EH (cell line): ENCODE data around the gene CTSL.
"Not testable (repeated sequence)": the region's sequence is repeated elsewhere in the genome, so short reads cannot be mapped to it uniquely, and the experiment has no call there.

Experiments
- DNase-seq: peaks from one replicate; pipeline ENCODE4 v3.0.0-alpha.2; 2015; ENCODE audit warnings: low read depth

The CTSL gene

DNA sequence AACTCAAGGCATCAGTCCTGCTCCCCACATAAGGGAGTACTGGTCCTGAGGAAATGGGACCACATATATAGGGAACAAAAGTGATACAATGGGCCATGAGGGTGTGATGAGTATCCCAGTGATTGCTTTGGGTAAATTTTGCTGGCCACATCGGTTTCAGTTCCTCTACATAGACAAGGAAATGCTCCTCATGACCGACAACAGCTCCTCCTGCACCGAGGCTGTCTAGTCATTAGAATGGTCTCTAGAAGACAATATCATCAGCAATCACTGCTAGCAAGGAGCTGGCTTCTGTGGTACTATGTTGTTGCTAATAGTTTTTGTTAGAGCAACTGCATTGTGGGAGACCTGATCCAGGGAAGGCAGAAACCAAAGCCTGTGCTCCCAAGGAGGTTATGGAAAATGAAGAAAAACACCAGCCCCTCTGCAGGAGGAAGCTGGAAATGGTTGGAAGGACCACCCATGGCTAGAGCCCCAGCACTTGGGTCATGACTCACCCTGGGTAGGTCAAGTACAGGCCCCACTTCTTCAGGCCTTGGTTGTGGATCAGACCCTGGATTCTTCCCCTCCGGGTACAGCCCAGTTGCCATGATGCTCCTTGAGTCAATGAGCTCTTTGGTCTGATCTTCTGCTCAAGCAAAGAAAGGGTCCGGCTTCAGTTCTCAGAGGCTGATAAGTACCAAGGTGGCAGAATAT lies 3.4 kb upstream of the CTSL start:
- no peak for DNase-seq

DNA sequence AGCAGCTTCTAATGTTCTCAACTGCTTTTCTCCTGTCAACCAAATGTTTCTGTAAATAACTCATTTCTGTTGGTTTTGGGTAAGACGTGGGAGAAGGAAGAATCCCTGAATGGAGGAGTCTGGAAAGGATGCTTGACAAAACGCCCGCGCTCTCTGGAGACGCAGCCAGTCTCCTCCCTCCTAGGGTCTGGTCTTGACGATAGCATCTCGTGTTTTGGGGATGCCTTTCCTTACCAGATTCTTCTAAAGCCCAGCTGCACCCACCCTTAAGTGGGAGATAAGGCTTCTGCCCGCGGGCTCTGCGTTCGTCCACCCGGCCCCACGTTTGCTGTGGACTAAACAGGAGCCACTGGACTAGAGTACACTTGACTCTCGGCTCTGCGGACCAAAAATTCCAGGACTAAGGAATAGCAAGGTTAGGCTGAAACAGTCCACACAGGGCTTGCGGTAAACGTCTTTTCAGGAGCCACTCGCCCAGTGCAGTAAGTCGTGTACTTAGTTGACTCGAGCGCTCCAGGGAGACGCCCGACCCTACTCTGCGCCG lies 491 bp upstream of the CTSL start:
- peak; percentile 39 for DNase-seq

DNA sequence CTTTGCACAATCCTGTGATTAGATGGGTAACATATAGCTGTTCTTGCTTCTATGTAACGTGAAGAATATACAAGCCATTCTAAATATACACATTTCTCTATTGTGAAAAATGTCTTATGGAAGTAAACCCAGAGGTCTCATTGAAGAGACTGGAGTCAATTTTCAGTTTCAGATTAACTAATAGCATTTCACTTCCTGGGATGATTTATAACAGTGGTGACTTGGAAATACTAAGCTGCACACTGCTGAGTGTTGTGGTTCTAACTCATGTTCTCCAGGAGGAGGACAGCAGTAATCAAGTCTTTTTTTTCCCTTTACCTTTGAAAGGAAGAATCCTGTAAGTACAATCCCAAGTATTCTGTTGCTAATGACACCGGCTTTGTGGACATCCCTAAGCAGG lies 3.3 kb downstream of the CTSL start:
- no peak for DNase-seq

DNA sequence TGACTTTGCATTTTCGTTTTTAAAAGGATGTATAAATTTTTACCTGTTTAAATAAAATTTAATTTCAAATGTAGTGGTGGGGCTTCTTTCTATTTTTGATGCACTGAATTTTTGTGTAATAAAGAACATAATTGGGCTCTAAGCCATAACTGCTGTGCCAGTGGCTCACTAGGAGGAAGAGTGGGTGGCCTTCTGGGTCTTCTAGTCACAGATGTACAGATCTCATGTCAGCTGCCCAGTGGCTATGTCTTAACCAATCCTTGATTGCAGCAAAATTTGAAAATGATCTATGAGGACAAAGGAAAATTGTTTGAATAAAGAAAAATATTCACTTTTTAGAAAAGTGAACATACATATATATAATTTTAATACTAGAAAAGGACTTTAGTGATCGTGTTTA lies 5.4 kb downstream of the CTSL start:
- no peak for DNase-seq

DNA sequence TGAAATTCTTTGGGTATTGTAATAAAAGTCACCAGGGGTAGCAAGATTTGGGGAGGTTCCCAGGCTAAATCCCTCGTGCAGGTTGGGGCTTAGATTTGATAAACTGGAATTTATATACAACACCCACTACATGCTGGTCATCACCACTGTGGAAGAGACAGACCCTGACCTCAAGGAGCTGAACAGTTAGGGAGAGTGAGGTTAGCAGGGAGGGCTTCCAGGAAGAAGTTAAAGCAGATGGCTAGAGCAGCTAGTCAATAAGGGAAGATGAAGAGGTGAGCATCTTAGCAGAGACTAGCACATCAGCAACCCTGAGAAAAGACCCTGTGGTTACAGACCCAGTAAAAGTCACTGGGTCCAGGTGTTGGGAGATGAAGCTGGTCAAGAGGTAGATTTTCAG lies 6.4 kb downstream of the CTSL start:
- no peak for DNase-seq

DNA sequence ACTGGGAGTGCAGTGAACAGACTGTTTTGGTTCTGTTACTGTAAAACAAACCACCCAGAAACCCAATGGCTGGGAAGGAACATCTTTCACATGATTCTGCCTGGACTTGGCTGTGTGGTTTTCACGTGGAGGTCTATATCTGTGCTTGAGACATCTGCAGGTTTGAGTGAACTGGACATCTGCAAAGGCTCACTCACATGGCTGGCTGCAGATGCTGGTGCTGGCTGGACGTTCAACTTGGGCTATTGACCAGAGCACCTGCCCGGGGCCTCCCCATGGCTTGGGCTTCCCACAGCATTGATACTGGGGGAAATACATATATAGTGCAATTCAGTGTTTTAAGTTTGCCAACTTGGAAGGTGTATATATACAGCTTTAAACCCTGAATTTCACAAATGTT lies 6.8 kb downstream of the CTSL start:
- DNase-seq: no peak

DNA sequence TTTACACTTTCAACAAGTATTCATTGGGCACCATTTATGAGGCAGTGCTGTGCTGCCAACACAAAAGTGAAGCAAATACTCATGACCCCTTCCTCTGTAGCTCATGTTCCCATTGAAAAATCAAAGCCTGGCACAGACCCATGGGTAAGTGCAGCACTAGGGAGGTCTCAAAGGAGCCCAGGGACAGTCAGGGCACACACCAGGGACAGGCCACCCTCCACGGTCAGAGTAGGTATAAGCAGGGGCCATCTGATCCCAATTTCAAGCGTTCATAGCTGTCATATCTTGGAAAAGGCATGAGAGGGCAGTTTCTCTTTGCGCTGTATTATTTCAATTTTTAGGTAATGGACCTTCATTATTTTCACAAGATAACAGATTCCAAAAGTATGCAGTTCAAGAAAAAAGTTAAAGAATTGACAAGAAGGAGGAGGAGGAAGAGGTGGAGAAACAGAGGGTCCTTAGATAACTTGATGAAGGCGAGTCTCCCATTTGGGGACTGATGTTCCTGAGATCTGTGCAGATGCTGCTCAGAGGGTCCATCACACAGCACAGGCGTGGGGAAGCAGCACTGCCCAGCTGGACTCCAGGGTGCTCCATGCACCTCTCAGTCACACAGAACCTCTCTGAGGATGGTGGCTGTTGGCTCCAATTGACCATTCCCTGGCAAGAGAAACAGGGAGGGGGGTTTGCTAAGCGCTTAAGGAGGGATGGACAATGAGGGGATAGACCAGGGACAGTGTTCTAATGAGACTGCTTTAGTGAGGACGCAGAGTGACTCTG lies 7.5 kb downstream of the CTSL start:
- DNase-seq: no peak

DNA sequence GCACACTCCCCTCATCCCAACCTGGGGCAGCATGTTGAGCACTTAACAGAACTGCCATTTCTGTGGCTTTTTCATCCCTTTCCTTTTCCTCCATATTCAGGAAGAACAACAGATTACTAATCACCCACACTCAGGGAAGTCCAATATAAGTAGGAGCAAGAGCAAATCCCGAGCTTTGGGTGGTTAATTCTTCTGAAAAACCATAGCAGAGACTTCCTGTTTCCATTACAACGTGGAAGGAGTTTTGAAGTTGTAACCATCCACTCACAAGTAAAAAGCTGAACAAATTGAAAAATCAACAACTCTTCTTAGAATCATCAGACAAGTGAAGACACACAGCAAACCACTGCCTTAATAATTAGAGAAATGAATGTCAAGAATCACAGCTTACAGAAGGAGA lies 8.2 kb downstream of the CTSL start:
- no peak for DNase-seq

DNA sequence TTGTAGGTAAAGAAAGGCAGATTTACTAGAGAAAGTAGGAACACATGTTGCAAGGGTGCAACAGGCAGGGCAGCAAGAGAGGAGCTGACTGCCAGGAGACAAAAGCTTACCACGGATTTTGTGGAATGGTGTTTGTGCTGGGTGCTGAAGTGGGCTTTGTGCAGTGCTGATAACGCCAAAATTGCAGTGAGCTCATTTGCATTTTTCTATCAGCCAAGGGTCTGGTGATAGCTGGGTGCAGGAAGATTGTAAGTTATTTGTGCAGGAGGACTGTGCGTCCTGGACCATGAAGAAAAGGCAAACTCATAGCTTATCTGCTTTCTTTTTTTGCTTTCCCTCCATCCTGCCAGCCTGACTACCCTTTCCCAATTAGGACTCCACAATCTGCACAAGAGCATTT lies 13.6 kb downstream of the CTSL start:
- no peak for DNase-seq

DNA sequence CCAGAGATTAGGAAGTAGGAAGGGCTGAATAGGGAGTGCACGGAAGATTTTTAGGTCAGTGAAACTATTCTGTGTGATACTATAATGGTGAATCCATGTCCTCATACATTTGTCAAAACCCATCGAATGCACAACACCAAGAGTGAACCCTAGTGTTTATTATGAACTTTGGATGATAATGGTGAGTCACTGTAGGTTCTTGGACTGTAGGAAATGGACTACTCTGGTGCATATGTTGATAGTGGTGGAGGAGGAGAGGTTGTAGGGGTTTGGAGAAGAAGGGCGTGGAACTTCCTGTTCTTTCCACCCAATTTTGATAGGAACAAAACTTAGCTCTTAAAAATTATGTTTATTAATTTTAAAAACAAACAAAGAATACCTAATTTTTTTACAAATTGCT lies 14.3 kb downstream of the CTSL start:
- DNase-seq: no peak

DNA sequence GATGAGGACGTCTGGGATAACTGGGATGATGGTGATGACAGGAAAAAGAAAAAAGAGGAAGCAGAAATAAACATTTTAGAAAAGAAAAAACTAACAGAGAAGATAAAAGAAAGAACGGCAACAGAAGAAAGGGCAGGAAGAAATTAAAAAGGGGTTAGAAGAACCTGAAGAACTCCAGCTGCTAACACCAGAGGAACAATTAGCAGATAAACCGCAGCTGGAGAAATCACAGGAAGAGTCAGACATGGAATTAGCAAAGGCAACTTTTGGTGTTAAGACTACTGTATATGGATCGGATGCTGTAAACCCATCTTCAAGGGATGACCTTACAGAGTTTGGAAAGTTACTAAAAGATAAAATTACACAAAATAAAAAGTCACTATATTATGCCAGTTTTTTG lies 15.4 kb downstream of the CTSL start:
- no peak for DNase-seq

DNA sequence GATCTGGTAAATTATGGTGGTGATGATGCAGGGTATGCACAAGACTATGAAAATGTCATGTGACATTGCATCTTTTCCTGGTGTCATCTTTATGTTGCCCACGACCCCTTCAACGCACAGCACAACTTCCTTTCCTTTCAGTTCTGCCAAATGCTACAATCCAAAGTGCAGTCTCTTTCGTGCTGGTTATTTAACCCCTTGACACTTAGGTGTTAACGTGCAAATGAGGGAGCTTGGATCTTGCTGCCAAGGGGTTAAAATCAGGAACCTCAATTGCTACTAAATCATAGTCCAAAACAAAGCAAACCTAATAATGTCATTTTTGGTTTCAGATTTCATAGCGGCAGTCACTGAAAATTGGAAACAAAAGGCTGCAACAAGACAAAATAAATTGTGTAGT lies 16.0 kb downstream of the CTSL start:
- DNase-seq: no peak

DNA sequence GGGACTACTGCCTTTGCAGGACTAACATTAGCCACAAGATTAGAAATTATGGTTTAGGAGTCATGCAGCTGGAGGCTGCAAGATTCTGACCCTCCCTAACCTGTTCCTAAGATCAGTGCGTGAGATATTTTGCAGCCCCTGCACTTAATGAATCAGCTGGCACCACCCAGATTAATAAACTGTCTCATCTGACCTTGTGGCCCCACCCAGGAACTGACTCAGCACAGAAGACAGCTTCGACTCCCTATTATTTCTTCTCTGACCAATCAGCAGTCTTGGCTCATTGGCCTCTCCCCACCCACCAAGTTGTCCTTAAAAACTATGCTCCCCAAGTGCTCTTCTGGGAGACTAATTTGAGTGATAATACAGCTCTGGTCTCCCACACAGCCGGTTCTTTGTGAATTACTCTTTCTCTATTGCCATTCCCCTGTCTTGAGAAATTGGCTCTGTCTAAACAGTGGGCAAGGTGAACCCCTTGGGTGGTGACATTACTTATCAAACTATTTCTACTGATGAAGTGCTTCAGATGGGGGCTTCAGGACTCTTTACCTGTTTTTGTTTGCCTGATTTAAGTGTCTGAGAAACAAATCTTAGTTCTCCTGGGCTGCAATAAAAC lies 17.0 kb downstream of the CTSL start:
- peak; percentile 6 for DNase-seq

DNA sequence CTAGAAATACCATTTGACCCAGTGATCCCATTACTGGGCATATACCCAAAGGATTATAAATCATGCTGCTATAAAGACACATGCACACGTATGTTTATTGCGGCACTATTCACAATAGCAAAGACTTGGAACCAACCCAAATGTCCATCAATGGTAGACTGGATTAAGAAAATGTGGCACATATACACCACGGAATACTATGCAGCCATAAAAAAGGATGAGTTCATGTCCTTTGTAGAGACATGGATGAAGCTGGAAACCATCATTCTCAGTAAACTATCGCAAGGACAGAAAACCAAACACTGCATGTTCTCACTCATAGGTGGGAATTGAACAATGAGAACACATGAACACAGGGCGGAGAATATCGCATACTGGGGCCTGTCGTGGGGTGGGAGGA lies 18.3 kb downstream of the CTSL start:
- DNase-seq: not testable (repeated sequence)

DNA sequence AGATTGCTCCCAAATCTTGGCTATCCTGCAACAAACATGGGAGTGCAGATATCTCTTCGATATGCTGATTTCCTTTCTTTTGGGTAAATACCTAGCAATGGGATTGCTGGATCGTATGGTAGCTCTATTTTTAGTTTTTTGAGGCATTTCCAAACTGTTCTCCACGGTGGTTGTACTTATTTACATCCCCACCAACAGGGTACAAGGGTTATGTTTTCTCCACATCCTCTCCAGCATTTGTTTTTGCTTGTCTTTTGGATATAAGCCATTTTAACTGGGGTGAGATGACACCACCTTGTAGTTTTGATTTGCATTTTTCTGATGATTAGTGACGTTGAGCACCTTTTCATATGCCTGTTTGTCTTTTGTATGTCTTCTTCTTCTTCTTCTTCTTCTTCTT lies 20.3 kb downstream of the CTSL start:
- no peak for DNase-seq

DNA sequence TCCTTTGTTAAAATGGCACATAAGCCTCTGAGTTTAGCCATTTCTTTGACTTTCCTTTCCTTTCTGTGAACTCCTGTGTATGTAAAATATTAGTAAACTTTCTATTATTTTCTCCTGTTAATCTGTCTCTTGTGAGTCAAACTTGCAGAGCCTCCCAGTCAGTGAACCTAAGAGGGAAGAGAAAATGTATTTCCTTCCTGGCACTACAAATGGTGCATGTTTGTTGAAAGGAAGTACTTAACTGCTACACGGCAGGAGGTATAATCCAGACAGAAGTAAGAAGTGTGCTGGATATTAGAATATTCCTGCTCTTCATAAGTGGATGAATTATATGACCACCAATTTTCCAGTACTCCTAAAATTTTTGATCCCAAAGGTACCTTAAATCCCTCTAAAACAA lies 23.0 kb downstream of the CTSL start:
- DNase-seq: no peak

DNA sequence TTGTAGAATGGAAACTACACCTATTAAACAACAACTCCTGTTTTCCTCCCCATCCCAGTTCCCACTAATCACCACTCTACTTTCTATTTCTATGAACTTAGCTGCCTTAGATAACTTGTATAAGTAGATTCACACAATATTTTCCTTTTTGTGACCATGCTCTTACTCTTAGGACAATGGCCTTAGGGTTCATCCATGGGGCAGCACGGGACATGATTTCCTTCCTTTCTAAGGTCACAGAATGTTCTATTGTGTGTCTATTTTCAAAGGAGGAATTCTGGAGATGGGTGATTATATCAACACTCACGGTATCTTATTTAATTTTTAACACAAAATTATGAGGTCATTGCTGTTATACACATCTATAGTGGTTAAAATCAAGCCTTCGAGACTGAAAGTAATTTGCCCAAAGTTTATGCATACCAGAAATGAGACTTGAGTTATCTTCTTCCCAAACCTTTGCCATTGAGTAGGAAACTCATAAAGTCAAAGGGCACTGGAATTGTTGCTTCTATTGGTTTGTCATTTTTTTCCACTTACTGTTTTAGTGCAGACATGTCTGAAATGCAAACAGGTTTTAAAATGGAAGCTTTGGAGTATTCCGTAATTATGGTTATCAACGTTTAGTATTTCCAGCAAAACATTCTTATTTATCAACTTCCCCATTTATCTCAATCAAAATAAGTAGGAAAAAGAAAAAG lies 23.6 kb downstream of the CTSL start:
- no peak for DNase-seq

DNA sequence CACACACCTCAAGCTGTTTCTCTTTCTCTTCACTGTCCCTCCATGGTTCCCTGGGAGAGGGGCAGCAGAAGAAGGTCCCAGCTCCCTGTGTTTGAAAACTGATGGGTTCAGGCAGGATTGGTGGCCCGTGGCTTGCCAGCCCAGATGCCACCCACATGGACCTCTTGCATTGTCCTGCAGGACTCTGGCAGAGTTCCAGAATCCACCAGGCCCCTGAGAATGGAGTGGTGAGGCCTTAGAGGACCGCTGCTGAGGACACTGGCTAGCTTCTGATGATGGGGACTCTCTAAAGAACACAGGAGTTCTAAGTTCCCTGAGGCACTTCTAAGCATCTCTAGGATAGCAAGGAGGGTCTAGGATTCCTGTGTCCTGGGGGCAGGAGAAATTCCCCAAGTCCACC lies 24.8 kb downstream of the CTSL start:
- no peak for DNase-seq

DNA sequence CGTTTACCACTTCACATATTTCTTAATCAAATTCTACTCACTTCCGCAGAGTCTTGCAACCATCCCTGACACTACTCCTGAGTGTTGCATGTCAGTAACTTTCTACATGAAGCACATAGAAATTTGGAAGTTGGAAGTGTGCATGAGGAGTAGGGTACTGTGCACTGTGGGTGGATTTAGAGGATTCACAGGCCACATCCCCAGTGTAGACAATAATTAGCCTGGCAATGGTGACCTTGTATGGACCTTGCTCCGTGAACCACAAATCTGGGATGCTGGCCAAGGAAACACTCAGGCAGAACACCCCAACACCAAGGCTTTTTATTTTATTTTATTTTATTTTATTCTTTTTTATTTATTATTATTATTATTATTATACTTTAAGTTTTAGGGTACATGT lies 25.5 kb downstream of the CTSL start:
- no peak for DNase-seq

DNA sequence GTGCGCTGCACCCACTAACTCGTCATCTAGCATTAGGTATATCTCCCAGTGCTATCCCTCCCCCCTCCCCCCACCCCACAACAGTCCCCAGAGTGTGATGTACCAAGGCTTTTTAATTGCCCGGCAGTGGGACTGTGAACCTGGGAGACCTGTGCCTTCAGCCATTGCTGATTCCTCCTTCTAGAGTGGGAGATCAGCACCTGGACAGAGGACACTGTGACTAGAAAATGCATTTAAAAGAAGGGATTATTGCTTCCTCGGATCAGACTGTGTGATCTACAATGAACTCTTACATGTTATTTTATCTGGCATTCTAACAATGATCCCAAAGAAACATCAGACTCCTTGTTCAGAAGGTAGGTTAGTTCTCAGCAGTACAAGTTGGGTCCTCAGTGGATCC lies 25.9 kb downstream of the CTSL start:
- no peak for DNase-seq

DNA sequence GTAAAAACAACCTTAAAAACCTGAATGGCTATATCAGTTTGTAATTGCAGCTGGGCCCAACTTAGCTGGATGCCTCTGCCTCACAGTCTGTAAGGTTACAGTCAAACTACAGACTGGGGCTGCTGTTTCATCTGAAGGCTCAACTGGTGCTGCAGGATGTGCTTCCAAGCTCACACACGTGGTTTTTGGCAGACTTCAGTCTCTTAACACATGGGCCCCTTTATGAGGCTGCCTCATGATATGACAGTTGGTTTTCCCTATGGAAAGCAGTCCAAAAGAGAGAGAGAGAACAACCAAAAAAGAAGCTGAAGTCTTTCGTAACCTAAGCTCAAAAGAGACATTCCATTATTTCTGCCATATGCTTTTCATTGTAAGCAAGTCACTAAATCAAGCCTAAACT lies 27.4 kb downstream of the CTSL start:
- no peak for DNase-seq

DNA sequence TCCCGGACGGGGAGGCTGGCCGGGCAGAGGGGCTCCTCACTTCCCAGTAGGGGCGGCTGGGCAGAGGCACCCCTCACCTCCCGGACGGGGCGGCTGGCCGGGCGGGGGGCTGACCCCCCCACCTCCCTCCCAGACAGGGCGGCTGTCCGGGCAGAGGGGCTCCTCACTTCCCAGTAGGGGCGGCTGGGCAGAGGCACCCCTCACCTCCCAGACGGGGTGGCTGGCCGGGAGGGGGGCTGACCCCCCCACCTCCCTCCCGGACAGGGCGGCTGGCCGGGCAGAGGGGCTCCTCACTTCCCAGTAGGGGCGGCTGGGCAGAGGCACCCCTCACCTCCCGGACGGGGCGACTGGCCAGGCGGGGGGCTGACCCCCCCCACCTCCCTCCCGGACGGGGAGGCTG lies 32.4 kb downstream of the CTSL start:
- not testable (repeated sequence) for DNase-seq

DNA sequence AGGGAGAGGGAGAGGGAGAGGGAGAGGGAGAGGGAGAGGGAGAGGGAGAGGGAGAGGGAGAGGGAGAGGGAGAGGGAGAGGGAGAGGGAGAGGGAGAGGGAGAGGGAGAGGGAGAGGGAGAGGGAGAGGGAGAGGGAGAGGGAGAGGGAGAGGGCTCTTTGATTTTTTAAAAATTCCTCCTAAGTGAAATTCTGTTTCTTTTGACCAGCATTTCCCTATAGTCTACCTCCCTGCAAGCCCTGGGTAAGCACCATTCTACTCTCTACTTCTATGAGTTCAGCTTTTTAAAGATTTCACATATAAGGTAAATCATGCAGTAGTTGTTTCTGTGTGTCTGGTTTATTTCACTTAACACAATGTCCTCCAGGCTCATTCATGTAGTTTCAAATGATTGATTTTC lies 34.1 kb downstream of the CTSL start:
- not testable (repeated sequence) for DNase-seq
